HepG2 (cell line): ENCODE measurements around the gene PSMD4. TPM values are rescaled to one million over a fixed set of nuclear protein-coding genes. Genes with fewer than 3 reads are reported as not detected.

Source experiments
- CBFB ChIP-seq: sonication (generic); formaldehyde crosslinking; IDR thresholded peaks from 2 replicates; pipeline ENCODE4 v1.4.0; 2020; ENCODE audit warnings: missing genetic modification reagents
- CEBPB ChIP-seq: IDR thresholded peaks from 2 replicates; pipeline ENCODE4 v1.6.1; 2011; ENCODE audit warnings: low read depth, low read length, improper control_type of control experiment, borderline replicate concordance
- GFI1 ChIP-seq: sonication (generic); formaldehyde crosslinking; IDR thresholded peaks from 2 replicates; pipeline ENCODE4 v1.5.0; 2020; ENCODE audit warnings: missing genetic modification reagents, mild to moderate bottlenecking, borderline replicate concordance
- HMG20B ChIP-seq: conservative IDR thresholded peaks from 2 replicates; pipeline ENCODE4 v1.6.1; 2016; ENCODE audit warnings: missing genetic modification reagents, missing compliant biosample characterization
- HNF4G ChIP-seq, 2 experiments: sonication (generic) in 1 of 2; formaldehyde crosslinking in 1 of 2; IDR thresholded peaks; 2 replicates each; pipeline versions ENCODE4 v1.4.0 to v1.6.1; 2011 to 2020; ENCODE audit warnings: borderline replicate concordance in 2 of 2, low read depth in 2 of 2, mild to moderate bottlenecking in 2 of 2, low read length in 1 of 2, missing genetic modification reagents in 1 of 2, moderate library complexity in 1 of 2
- ZFYVE20 ChIP-seq: sonication (generic); formaldehyde crosslinking; IDR thresholded peaks from 2 replicates; pipeline ENCODE4 v1.8.0; 2023; ENCODE audit warnings: low read depth, mild to moderate bottlenecking, moderate library complexity, missing genetic modification reagents, borderline replicate concordance
- ZMYM2 ChIP-seq: sonication (generic); formaldehyde crosslinking; IDR thresholded peaks from 2 replicates; pipeline ENCODE4 v1.8.0; 2022; ENCODE audit warnings: mild to moderate bottlenecking, missing genetic modification reagents
- ZNF234 ChIP-seq: sonication (generic); formaldehyde crosslinking; conservative IDR thresholded peaks from 2 replicates; pipeline ENCODE4 v1.5.1; 2020; ENCODE audit warnings: mild to moderate bottlenecking, missing genetic modification reagents
- ZNF382 ChIP-seq: sonication (generic); formaldehyde crosslinking; IDR thresholded peaks from 2 replicates; pipeline ENCODE4 v1.5.0; 2020; ENCODE audit warnings: missing genetic modification reagents, mild to moderate bottlenecking, borderline replicate concordance
- ZNF468 ChIP-seq: sonication (generic); formaldehyde crosslinking; IDR thresholded peaks from 2 replicates; pipeline ENCODE4 v1.8.0; 2022; ENCODE audit warnings: mild to moderate bottlenecking, moderate library complexity, missing genetic modification reagents
- ZSCAN30 ChIP-seq: sonication (generic); formaldehyde crosslinking; IDR thresholded peaks from 2 replicates; pipeline ENCODE4 v1.5.0; 2020; ENCODE audit warnings: mild to moderate bottlenecking, missing genetic modification reagents
- ZSCAN31 ChIP-seq: sonication (generic); formaldehyde crosslinking; IDR thresholded peaks from 2 replicates; pipeline ENCODE4 v1.5.0; 2020; ENCODE audit warnings: low read depth, mild to moderate bottlenecking, missing genetic modification reagents
- polyA plus RNA-seq, 8 experiments: library from polyadenylated mRNA; depleted of rRNA in 3 of 8; stranded (reverse) in 7 of 8; unstranded in 1 of 8; fragments of >200 nt; fragmentation: Illumina TruSeq in 4 of 8; extraction: Trizol in 4 of 8; gene quantifications; 2 replicates each; pipeline versions ENCODE4 v1.2.1 to v1.2.3, GENCODE V29; 2011 to 2016; ENCODE audit warnings: low read depth in 4 of 8, missing spikeins in 1 of 8, mixed read lengths in 1 of 8; ENCODE audit not compliant: insufficient read depth in 1 of 8
- total RNA-seq, 5 experiments: library from RNA; depleted of rRNA; stranded (reverse); fragments of >200 nt; fragmentation: Illumina TruSeq; extraction: Trizol; gene quantifications; 2 replicates each; pipeline ENCODE4 v1.2.3, GENCODE V29; 2016; ENCODE audit warnings: low read depth in 1 of 5
- TF ChIP-seq, protein P1 (sequence below): sonication (generic); formaldehyde crosslinking; IDR thresholded peaks from 2 replicates; pipeline ENCODE4 v1.5.0; 2020; ENCODE audit warnings: missing genetic modification reagents
- TF ChIP-seq, protein P2 (sequence below): sonication (generic); formaldehyde crosslinking; IDR thresholded peaks from 2 replicates; pipeline ENCODE4 v1.9.0; 2021; ENCODE audit warnings: missing genetic modification reagents, borderline replicate concordance
- TF ChIP-seq, protein P3 (sequence below), 2 experiments: sonication (generic) in 1 of 2; formaldehyde crosslinking in 1 of 2; IDR thresholded peaks; 2 replicates each; pipeline versions ENCODE4 v1.4.0 to v1.6.1; 2018 to 2020; ENCODE audit warnings: missing genetic modification reagents in 2 of 2, borderline replicate concordance in 1 of 2, low read depth in 1 of 2, mild to moderate bottlenecking in 1 of 2, missing biosample characterization in 1 of 2
- TF ChIP-seq, protein P4 (sequence below): sonication (generic); formaldehyde crosslinking; IDR thresholded peaks from 2 replicates; pipeline ENCODE4 v1.4.0; 2020; ENCODE audit warnings: missing genetic modification reagents
- TF ChIP-seq, protein P5 (sequence below): sonication (generic); formaldehyde crosslinking; IDR thresholded peaks from 2 replicates; pipeline ENCODE4 v1.8.0; 2022; ENCODE audit warnings: mild to moderate bottlenecking, missing genetic modification reagents, moderate library complexity
- TF ChIP-seq, protein P6 (sequence below): sonication (generic); formaldehyde crosslinking; IDR thresholded peaks from 2 replicates; pipeline ENCODE4 v1.5.0; 2020; ENCODE audit warnings: missing genetic modification reagents

The PSMD4 gene
- total and polyA plus RNA-seq, 2 of the 13 experiments (the other 11 are each of a cell fraction or from before 2014, with no cell fraction given), result 194 to 243 TPM

DNA sequence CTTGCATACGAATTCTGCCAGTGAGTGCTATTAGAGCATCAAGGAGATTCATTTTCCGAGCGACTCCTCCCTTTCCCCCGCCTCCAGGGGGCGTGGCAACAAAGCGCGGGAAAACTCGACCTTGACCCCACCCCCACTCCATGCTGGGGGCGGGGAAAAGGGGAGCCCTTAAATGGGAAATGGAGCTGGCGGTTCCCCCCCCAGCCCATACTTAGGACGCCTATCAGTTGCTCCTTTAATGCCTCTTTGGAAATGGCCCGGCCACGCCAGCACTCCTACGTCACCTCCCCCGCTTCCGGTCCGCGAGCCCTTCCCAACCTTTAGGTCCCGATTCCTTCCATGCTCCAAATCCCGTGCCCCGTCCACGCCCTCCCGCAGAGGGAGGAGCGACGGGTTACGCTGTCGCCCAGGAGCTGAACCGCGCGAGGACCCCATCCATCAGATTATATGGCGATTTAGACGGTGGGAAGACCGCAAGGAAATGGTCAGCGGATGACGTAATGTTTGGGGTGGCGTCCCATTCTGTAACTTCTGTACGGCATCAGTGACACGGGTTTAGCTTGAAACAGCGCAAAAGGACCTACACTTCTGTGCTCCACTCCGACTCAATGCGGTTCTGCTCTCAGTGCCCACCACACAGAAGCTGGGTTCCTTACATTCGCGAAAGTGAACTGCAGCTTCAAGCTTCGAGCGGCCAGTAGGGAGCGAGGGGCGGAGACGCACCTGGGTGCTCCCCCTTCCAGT is 26.9 kb downstream of the PSMD4 start (continued):
- TF ChIP-seq, protein P1, sequence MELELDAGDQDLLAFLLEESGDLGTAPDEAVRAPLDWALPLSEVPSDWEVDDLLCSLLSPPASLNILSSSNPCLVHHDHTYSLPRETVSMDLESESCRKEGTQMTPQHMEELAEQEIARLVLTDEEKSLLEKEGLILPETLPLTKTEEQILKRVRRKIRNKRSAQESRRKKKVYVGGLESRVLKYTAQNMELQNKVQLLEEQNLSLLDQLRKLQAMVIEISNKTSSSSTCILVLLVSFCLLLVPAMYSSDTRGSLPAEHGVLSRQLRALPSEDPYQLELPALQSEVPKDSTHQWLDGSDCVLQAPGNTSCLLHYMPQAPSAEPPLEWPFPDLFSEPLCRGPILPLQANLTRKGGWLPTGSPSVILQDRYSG (CRISPR knock-in tag), result no peak
- TF ChIP-seq, protein P2, sequence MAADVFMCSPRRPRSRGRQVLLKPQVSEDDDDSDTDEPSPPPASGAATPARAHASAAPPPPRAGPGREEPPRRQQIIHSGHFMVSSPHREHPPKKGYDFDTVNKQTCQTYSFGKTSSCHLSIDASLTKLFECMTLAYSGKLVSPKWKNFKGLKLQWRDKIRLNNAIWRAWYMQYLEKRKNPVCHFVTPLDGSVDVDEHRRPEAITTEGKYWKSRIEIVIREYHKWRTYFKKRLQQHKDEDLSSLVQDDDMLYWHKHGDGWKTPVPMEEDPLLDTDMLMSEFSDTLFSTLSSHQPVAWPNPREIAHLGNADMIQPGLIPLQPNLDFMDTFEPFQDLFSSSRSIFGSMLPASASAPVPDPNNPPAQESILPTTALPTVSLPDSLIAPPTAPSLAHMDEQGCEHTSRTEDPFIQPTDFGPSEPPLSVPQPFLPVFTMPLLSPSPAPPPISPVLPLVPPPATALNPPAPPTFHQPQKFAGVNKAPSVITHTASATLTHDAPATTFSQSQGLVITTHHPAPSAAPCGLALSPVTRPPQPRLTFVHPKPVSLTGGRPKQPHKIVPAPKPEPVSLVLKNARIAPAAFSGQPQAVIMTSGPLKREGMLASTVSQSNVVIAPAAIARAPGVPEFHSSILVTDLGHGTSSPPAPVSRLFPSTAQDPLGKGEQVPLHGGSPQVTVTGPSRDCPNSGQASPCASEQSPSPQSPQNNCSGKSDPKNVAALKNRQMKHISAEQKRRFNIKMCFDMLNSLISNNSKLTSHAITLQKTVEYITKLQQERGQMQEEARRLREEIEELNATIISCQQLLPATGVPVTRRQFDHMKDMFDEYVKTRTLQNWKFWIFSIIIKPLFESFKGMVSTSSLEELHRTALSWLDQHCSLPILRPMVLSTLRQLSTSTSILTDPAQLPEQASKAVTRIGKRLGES (CRISPR knock-in tag), result no peak; the same call in 1 of the 2 replicates
- TF ChIP-seq, protein P3, sequence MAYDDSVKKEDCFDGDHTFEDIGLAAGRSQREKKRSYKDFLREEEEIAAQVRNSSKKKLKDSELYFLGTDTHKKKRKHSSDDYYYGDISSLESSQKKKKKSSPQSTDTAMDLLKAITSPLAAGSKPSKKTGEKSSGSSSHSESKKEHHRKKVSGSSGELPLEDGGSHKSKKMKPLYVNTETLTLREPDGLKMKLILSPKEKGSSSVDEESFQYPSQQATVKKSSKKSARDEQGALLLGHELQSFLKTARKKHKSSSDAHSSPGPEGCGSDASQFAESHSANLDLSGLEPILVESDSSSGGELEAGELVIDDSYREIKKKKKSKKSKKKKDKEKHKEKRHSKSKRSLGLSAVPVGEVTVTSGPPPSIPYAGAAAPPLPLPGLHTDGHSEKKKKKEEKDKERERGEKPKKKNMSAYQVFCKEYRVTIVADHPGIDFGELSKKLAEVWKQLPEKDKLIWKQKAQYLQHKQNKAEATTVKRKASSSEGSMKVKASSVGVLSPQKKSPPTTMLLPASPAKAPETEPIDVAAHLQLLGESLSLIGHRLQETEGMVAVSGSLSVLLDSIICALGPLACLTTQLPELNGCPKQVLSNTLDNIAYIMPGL (CRISPR knock-in tag; IDR thresholded peaks at IDR 0.05; ENCODE audit: borderline replicate concordance in 1 of 2, low read depth in 1 of 2), result peak; percentile 15 to 71; a peak in 3 of 4 replicates
- TF ChIP-seq ZNF468 (CRISPR knock-in tag) (peak; percentile 89; the same call in 1 of the 2 replicates), ZNF382 (CRISPR knock-in tag) (no peak), ZSCAN31 (CRISPR knock-in tag) (peak; percentile 61), CEBPB (peak; percentile 77), ZFYVE20 (CRISPR knock-in tag) (no peak), CBFB (CRISPR knock-in tag) (peak; percentile 37; the same call in 1 of the 2 replicates), GFI1 (CRISPR knock-in tag) (no peak), ZNF234 (no peak), HMG20B (CRISPR knock-in tag) (no peak; the same call in 1 of the 2 replicates), ZSCAN30 (CRISPR knock-in tag) (no peak), ZMYM2 (CRISPR knock-in tag) (no peak; the same call in 1 of the 2 replicates), HNF4G (IDR thresholded peaks at IDR 0.05; ENCODE audit: borderline replicate concordance, low read depth, low read length) (peak; percentile 24; the same call in 1 of the 2 replicates), HNF4G (CRISPR knock-in tag; IDR thresholded peaks at IDR 0.05; ENCODE audit: borderline replicate concordance, low read depth) (peak; percentile 17; the same call in 1 of the 2 replicates)
- TF ChIP-seq, protein P4, sequence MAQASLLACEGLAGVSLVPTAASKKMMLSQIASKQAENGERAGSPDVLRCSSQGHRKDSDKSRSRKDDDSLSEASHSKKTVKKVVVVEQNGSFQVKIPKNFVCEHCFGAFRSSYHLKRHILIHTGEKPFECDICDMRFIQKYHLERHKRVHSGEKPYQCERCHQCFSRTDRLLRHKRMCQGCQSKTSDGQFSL (CRISPR knock-in tag), result peak; percentile 99
- TF ChIP-seq, protein P5, sequence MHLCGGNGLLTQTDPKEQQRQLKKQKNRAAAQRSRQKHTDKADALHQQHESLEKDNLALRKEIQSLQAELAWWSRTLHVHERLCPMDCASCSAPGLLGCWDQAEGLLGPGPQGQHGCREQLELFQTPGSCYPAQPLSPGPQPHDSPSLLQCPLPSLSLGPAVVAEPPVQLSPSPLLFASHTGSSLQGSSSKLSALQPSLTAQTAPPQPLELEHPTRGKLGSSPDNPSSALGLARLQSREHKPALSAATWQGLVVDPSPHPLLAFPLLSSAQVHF (CRISPR knock-in tag), result no peak
- TF ChIP-seq, protein P6, sequence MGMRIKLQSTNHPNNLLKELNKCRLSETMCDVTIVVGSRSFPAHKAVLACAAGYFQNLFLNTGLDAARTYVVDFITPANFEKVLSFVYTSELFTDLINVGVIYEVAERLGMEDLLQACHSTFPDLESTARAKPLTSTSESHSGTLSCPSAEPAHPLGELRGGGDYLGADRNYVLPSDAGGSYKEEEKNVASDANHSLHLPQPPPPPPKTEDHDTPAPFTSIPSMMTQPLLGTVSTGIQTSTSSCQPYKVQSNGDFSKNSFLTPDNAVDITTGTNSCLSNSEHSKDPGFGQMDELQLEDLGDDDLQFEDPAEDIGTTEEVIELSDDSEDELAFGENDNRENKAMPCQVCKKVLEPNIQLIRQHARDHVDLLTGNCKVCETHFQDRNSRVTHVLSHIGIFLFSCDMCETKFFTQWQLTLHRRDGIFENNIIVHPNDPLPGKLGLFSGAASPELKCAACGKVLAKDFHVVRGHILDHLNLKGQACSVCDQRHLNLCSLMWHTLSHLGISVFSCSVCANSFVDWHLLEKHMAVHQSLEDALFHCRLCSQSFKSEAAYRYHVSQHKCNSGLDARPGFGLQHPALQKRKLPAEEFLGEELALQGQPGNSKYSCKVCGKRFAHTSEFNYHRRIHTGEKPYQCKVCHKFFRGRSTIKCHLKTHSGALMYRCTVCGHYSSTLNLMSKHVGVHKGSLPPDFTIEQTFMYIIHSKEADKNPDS (CRISPR knock-in tag), result 0 out of 2 replicates have a peak, but pooled peaks have one; percentile 70
